Measurements from ENCODE around the gene AXIN2.

Gene AXIN2

DNA sequence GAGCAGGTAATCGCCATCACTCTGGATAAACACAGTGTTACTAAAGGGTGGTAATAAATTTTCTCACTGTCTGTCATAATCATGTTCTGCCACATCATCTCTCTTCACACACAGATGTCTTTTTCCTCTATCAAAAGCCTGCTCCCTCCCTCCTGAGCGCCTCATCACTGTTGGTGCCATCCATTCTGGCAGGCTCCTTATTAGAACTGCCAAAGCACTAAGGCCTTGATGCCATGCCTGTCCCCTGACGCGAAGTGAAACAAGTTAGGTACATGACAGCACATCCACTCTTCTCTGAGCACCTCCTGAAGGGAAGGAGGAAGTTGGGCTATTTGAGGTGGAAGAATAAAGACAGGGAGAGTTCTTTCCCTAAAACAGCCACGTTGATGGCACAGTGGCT, 38.2 kb upstream of the AXIN2 start:
- Histone ChIP-seq H3K4me3 (no peak overlapping the region), H3K27ac (no peak overlapping the region)
- no peak for TF ChIP-seq CTCF (IDR thresholded peaks at IDR 0.05)
- DNase-seq (ENCODE audit: low spot score) = no peak

GRCh38 chr17:65598746-65599145, 37.3 kb upstream of the AXIN2 start:
- Histone ChIP-seq H3K4me3 (no peak overlapping the region), H3K27ac (no peak overlapping the region)
- TF ChIP-seq CTCF (IDR thresholded peaks at IDR 0.05) = no peak
- no peak for DNase-seq (ENCODE audit: low spot score)

- no peak for TF ChIP-seq CTCF (IDR thresholded peaks at IDR 0.05)
- Histone ChIP-seq H3K4me3 (no peak overlapping the region), H3K27ac (no peak overlapping the region)
- DNase-seq (ENCODE audit: low spot score) = no peak
Observed at GRCh38 chr17:65595071-65595656, 33.7 kb upstream of the AXIN2 start.

DNA sequence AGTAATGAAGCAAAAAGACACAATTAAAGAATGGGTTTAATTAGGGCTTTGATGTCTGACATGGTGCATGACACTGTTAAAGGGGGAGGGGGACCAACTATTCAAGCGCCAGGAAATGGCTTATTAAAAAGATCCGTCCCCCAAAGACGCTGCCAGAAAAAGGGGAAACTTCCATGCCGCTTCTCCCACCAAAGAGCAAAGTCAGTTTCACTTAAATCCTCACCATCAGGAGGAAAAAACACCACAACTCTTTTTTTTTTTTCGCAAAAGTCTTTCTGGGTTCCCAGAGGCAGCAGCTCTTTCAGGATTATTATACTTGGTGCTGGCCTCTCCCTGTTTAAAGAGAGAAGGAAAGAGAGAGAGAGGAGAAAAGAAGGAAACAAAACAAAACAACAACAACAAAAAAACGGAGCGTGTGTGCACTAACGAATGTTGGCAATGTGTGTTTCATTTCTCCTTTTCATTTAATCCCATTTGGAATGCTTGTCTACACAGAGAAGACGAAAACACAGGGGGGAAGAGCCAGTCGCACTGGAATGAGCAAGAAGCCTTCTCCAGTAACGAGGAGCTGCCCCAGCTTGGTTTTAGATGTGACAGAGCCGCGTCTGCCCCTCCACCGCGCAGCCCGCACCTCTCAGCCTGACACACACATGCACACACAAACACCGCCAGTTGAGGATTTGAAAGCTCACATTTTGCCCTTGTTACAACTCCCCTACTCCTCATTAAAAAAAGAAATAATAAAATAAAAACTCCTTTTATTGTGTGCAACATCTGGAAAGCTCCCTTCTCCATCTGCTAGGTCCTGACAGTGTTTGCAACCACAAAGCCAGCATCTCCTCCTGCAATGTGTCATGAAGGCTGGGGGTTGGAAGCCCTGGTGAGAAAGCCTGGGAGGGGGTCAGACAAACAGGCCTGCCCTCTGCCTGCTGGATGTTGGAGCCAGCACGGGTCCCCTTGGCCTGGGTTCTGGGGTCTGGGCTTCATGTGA, 32.7 kb upstream of the AXIN2 start:
- H3K4me3 ChIP-seq = peak overlapping the region; percentile 43
- no peak overlapping the region for H3K27ac ChIP-seq
- DNase-seq (ENCODE audit: low spot score) = no peak
- TF ChIP-seq CTCF (IDR thresholded peaks at IDR 0.05) = no peak

DNA sequence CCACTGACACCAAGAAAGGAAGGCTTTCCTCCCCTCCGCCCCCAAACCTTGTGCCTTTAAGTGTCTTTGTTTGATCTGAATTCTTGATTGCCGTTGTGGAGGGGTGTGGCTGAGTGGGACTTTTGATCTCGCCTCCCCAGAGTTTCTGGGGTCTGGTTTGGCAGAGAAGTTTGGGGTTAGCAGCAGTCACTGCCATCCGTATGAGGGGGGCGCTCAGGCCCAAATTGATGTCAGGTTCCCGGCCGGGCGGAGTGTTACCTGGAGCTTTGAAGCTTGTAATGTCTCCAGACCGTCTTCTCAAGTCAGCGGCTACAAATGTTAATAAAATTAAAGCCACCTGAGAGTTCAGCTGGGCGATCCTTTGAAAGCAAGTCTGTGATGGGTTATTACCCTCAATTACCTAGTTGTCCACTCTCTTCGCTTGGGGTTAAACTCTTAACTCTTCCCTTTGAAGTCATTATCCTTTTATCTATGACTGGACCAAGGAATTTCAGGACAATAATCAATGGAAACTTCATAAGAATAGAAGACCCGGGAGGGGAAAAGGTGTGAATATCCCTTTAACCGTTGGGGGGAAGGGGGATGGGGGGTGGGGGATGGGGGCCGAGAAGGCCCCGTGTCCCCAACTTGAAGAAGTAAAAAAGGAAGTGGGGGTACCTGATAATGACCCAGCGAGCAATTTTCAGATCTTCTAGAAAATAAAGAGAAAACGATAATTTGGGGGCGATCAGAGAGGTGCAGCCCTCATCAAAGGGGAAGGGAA, 31.8 kb upstream of the AXIN2 start:
- TF ChIP-seq CTCF (IDR thresholded peaks at IDR 0.05) = no peak
- Histone ChIP-seq H3K4me3 (no peak overlapping the region), H3K27ac (no peak overlapping the region)
- DNase-seq (ENCODE audit: low spot score) = no peak

- Histone ChIP-seq H3K27ac (no peak overlapping the region), H3K4me3 (no peak overlapping the region)
- TF ChIP-seq CTCF (IDR thresholded peaks at IDR 0.05) = no peak
- DNase-seq (ENCODE audit: low spot score) = no peak
Observed at GRCh38 chr17:65592125-65592965, 30.9 kb upstream of the AXIN2 start.
